GM13977 (cell line): Measurements from ENCODE around the gene TBC1D2B.
"Not testable (repeated sequence)": the region's sequence is repeated elsewhere in the genome, so short reads cannot be mapped to it uniquely, and the experiment has no call there.

ENCODE experiments used
- DNase-seq: peaks from one replicate; pipeline ENCODE4 v3.0.0; 2012; ENCODE audit warnings: low spot score
- in situ Hi-C: fragments of 300-500 bp; cut with MboI; formaldehyde crosslinking; loops from one replicate; pipeline ENCODE4 v1.12.0; 2022; ENCODE audit warnings: low sequenced_read_pairs, low pct_unique_long_range_greater_than_20kb, mixed read lengths, inconsistent platforms; ENCODE audit not compliant: unreplicated experiment
- TF ChIP-seq, protein P1 (sequence below): IDR thresholded peaks from 2 replicates; pipeline ENCODE4 v1.5.1; 2012; ENCODE audit warnings: mild to moderate bottlenecking, control low read depth; ENCODE audit not compliant: insufficient read depth; ENCODE audit errors: extremely low read depth, missing control alignments

TBC1D2B gene

GRCh38 chr15:77989296-77990143 is 88.0 kb downstream of the TBC1D2B start:
- DNase-seq = no peak
- in situ Hi-C loops = no loop called here
- TF ChIP-seq, protein P1, sequence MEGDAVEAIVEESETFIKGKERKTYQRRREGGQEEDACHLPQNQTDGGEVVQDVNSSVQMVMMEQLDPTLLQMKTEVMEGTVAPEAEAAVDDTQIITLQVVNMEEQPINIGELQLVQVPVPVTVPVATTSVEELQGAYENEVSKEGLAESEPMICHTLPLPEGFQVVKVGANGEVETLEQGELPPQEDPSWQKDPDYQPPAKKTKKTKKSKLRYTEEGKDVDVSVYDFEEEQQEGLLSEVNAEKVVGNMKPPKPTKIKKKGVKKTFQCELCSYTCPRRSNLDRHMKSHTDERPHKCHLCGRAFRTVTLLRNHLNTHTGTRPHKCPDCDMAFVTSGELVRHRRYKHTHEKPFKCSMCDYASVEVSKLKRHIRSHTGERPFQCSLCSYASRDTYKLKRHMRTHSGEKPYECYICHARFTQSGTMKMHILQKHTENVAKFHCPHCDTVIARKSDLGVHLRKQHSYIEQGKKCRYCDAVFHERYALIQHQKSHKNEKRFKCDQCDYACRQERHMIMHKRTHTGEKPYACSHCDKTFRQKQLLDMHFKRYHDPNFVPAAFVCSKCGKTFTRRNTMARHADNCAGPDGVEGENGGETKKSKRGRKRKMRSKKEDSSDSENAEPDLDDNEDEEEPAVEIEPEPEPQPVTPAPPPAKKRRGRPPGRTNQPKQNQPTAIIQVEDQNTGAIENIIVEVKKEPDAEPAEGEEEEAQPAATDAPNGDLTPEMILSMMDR = no peak

- no peak for DNase-seq
- in situ Hi-C loops = no loop called here
Observed at GRCh38 chr15:77988347-77989295, 88.9 kb downstream of the TBC1D2B start.

GRCh38 chr15:77987765-77988136 is 89.8 kb downstream of the TBC1D2B start:
- in situ Hi-C loops, DNase-seq: not testable (repeated sequence)

More at GRCh38 chr15:77988347-77989295, 88.9 kb downstream of the TBC1D2B start:
- TF ChIP-seq, protein P1 = no peak

GRCh38 chr15:77986891-77987764 is 90.4 kb downstream of the TBC1D2B start:
- DNase-seq = no peak
- in situ Hi-C loops = no loop called here
- TF ChIP-seq, protein P1 = no peak

DNA sequence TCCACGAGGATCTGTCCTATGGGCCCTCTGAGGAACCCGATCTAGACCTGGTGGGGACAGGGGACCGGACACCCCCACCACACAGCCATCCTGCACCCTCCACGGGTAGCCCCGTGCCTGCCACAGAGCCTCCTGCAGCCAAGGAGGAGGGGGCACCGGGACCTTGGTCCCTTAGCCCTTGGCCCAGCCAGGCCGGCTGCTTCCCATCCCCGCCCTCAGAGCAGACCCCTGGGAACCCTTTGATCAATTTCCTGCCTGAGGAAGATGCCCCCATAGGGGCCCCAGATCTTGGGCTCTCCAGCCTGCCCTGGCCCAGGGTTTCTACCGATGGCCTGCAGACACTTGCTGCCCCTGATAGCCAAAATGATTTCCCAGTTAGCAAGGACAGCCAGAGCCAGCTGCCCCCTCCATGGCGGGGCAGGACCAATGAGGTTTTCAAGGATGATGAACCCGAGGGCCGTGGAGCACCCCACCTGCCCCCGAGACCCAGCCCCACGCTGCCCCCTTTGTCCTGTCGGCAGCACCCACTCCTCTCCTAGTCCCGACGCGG is 91.5 kb downstream of the TBC1D2B start:
- TF ChIP-seq, protein P1 = no peak
- no peak for DNase-seq
- in situ Hi-C loops = no loop called here

GRCh38 chr15:77985031-77985930 is 92.2 kb downstream of the TBC1D2B start:
- in situ Hi-C loops = no loop called here
- TF ChIP-seq, protein P1 = no peak
- DNase-seq = no peak
